OCI-LY1 (cell line): ENCODE measurements around the gene GALNT14.

Experiments used
- H2AFZ ChIP-seq: fragments of 200-600 bp; sonication (generic), shearing (Covaris generic); 2 replicates; pipeline ENCODE4 v1.6.0; 2014; ENCODE audit warnings: antibody characterized with exemption, mild to moderate bottlenecking, low read length
- H3F3A ChIP-seq: fragments of 200-600 bp; sonication (generic), shearing (Covaris generic); 2 replicates; pipeline ENCODE4 v1.6.0; 2014; ENCODE audit warnings: mild to moderate bottlenecking, antibody characterized with exemption, low read length, moderate library complexity; ENCODE audit not compliant: insufficient read depth
- H3K27ac ChIP-seq: fragments of 200-600 bp; sonication (generic); 2 replicates; pipeline ENCODE4 v1.5.1; 2014; ENCODE audit warnings: low read length, mixed run types, mild to moderate bottlenecking, low read depth; ENCODE audit not compliant: poor library complexity, severe bottlenecking
- H3K27me3 ChIP-seq: fragments of 200-600 bp; sonication (generic); 2 replicates; pipeline ENCODE4 v1.6.0; 2014; ENCODE audit warnings: antibody characterized with exemption, mild to moderate bottlenecking, low read length, moderate library complexity; ENCODE audit not compliant: insufficient read depth
- H3K36me3 ChIP-seq: fragments of 200-600 bp; sonication (generic); 2 replicates; pipeline ENCODE4 v1.6.1; 2014; ENCODE audit warnings: mild to moderate bottlenecking, antibody characterized with exemption, low read length, moderate library complexity, mixed read lengths; ENCODE audit not compliant: insufficient read depth
- H3K4me1 ChIP-seq: fragments of 200-600 bp; sonication (generic); 2 replicates; pipeline ENCODE4 v1.5.1; 2014; ENCODE audit warnings: mild to moderate bottlenecking, low read length, moderate library complexity; ENCODE audit not compliant: insufficient read depth, severe bottlenecking
- H3K4me2 ChIP-seq: fragments of 200-600 bp; sonication (generic), shearing (Covaris generic); 2 replicates; pipeline ENCODE4 v1.6.1; 2014; ENCODE audit warnings: low read length
- H3K4me3 ChIP-seq: fragments of 200-600 bp; sonication (generic); 2 replicates; pipeline ENCODE4 v1.5.1; 2014; ENCODE audit warnings: low read length, low read depth, mild to moderate bottlenecking, mixed read lengths; ENCODE audit not compliant: poor library complexity, severe bottlenecking
- H3K79me2 ChIP-seq: fragments of 200-600 bp; shearing (Covaris generic); 2 replicates; pipeline ENCODE4 v1.6.1; 2016; ENCODE audit warnings: mixed run types, low read length, mixed read lengths; ENCODE audit not compliant: insufficient read depth
- H3K9ac ChIP-seq: fragments of 200-600 bp; sonication (generic), shearing (Covaris generic); 2 replicates; pipeline ENCODE4 v1.6.1; 2014; ENCODE audit warnings: mild to moderate bottlenecking, low read length, mixed read lengths
- H3K9me2 ChIP-seq: fragments of 200-600 bp; sonication (generic), shearing (Covaris generic); 2 replicates; pipeline ENCODE4 v1.6.1; 2014; ENCODE audit warnings: low read depth, mild to moderate bottlenecking, low read length, mixed read lengths
- H3K9me3 ChIP-seq: fragments of 200-600 bp; shearing (Covaris generic); 2 replicates; pipeline ENCODE4 v1.6.1; 2014; ENCODE audit warnings: low read length, mixed read lengths
- H4K20me1 ChIP-seq: fragments of 200-600 bp; sonication (generic), shearing (Covaris generic); 2 replicates; pipeline ENCODE4 v1.6.0; 2016; ENCODE audit warnings: mild to moderate bottlenecking, low read length; ENCODE audit not compliant: insufficient read depth
- EZH2 ChIP-seq: fragments of 200-600 bp; sonication (generic), shearing (Covaris generic); IDR thresholded peaks from 2 replicates; pipeline ENCODE4 v1.8.0; 2017; ENCODE audit warnings: borderline replicate concordance, mixed run types, mild to moderate bottlenecking, antibody characterized with exemption, low read length, moderate library complexity, mixed read lengths
- TF ChIP-seq, protein P1 (sequence below): fragments of 200-600 bp; sonication (generic), shearing (Covaris generic); IDR thresholded peaks from 2 replicates; pipeline ENCODE4 v1.5.1; 2017; ENCODE audit warnings: mild to moderate bottlenecking, antibody characterized with exemption, low read length, moderate library complexity, mixed read lengths

Gene GALNT14

DNA sequence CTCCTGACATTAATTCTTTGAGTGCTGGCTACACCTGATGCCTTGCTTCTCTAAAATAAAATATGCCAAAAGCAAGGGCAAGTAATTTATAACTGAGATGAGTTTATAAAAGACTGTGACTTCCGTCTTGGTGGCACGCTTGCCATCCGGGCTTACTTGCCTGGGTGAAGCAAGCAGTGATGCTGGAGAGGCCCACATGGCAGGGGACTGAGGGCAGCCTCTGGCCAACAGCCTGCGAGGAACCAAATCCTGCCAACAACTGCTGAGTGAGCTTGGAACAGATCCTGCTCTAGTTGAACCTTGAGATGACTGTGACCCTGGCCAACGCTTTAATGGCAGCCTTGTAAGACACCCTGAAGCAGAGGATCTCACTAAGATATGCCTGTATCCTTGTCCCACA lies 234.9 kb downstream of the GALNT14 start:
- no peaks in the 10 kb centered on the region for H3K4me1 ChIP-seq
- no peak overlapping the region for H3K27ac ChIP-seq
- no peak overlapping the region for H3K9ac ChIP-seq
- H4K20me1 ChIP-seq: no peaks in the 10 kb centered on the region
- no peaks in the 10 kb centered on the region for H3F3A ChIP-seq
- no peaks in the 10 kb centered on the region for H3K27me3 ChIP-seq
- no peaks in the 10 kb centered on the region for H3K9me2 ChIP-seq
- H3K79me2 ChIP-seq: no peaks in the 10 kb centered on the region
- TF ChIP-seq, protein P1, sequence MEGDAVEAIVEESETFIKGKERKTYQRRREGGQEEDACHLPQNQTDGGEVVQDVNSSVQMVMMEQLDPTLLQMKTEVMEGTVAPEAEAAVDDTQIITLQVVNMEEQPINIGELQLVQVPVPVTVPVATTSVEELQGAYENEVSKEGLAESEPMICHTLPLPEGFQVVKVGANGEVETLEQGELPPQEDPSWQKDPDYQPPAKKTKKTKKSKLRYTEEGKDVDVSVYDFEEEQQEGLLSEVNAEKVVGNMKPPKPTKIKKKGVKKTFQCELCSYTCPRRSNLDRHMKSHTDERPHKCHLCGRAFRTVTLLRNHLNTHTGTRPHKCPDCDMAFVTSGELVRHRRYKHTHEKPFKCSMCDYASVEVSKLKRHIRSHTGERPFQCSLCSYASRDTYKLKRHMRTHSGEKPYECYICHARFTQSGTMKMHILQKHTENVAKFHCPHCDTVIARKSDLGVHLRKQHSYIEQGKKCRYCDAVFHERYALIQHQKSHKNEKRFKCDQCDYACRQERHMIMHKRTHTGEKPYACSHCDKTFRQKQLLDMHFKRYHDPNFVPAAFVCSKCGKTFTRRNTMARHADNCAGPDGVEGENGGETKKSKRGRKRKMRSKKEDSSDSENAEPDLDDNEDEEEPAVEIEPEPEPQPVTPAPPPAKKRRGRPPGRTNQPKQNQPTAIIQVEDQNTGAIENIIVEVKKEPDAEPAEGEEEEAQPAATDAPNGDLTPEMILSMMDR: no peak
- TF ChIP-seq EZH2: no peak
- no peaks in the 10 kb centered on the region for H3K9me3 ChIP-seq
- H2AFZ ChIP-seq: no peak overlapping the region
- H3K4me3 ChIP-seq: no peak overlapping the region
- H3K4me2 ChIP-seq: no peak overlapping the region
- no peaks in the 10 kb centered on the region for H3K36me3 ChIP-seq

DNA sequence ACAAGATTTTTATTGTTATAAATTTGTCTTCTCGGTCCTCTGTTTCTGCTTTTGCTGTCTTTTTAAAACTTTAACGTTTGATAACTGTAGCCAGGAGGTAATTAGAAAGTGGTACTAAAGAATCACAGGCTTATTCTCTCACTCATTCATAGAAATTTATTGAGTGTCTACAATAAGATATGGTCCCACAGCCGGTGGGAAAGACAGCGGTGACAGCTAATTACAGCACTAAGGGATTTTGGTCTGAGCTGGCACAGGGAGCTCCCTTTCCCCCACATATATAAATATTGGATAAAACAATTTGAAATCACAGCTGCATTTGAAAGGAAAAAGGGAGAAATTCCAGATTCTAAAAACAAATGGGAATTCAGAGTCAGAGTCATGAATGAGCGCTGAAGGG lies 237.9 kb downstream of the GALNT14 start:
- no peak overlapping the region for H3K9ac ChIP-seq
- no peaks in the 10 kb centered on the region for H3K4me1 ChIP-seq
- no peak overlapping the region for H2AFZ ChIP-seq
- no peaks in the 10 kb centered on the region for H3K27me3 ChIP-seq
- no peaks in the 10 kb centered on the region for H3F3A ChIP-seq
- H3K9me3 ChIP-seq: no peaks in the 10 kb centered on the region
- H3K79me2 ChIP-seq: no peaks in the 10 kb centered on the region
- no peaks in the 10 kb centered on the region for H4K20me1 ChIP-seq
- no peak overlapping the region for H3K4me2 ChIP-seq
- H3K36me3 ChIP-seq: no peaks in the 10 kb centered on the region
- TF ChIP-seq, protein P1: no peak
- TF ChIP-seq EZH2: no peak
- no peak overlapping the region for H3K4me3 ChIP-seq
- H3K9me2 ChIP-seq: no peaks in the 10 kb centered on the region
- H3K27ac ChIP-seq: no peak overlapping the region

GRCh38 chr2:30899516-30900054 lies 238.7 kb downstream of the GALNT14 start:
- Histone ChIP-seq H3K27ac (no peak overlapping the region), H3K9me3 (no peaks in the 10 kb centered on the region), H3K27me3 (no peaks in the 10 kb centered on the region), H3K36me3 (no peaks in the 10 kb centered on the region), H3K79me2 (no peaks in the 10 kb centered on the region), H3K4me2 (no peak overlapping the region), H3K9ac (no peak overlapping the region), H4K20me1 (no peaks in the 10 kb centered on the region), H3F3A (no peaks in the 10 kb centered on the region), H3K9me2 (no peaks in the 10 kb centered on the region), H2AFZ (no peak overlapping the region), H3K4me1 (no peaks in the 10 kb centered on the region), H3K4me3 (no peak overlapping the region)
- TF ChIP-seq EZH2: no peak
- TF ChIP-seq, protein P1: no peak
